Mucosa of descending colon (tissue), 3 donors: ENCODE data around the gene SLC38A10. TPM values are rescaled to one million over a fixed set of nuclear protein-coding genes. Genes with fewer than 3 reads are reported as not detected.

Experiments used
- ATAC-seq: fragments of 200-7000 bp; cut with Tn5 transposase; one replicate; pipeline ENCODE4 v1.9.1; 2020; ENCODE audit warnings: mild to moderate bottlenecking, moderate library complexity
- DNase-seq, 3 donors: peaks; one replicate each; pipeline ENCODE4 v3.0.0-alpha.2; 2020
- H3K36me3 ChIP-seq: fragments of 200-600 bp; one replicate; pipeline ENCODE4 v1.8.0; 2021; ENCODE audit warnings: low read depth, mild to moderate bottlenecking
- H3K4me1 ChIP-seq: fragments of 200-600 bp; one replicate; pipeline ENCODE4 v1.8.0; 2021; ENCODE audit warnings: low read depth, mild to moderate bottlenecking
- H3K4me3 ChIP-seq: fragments of 200-600 bp; one replicate; pipeline ENCODE4 v1.8.0; 2021; ENCODE audit warnings: mild to moderate bottlenecking
- H3K9me3 ChIP-seq: fragments of 200-600 bp; one replicate; pipeline ENCODE4 v1.8.0; 2021; ENCODE audit warnings: mild to moderate bottlenecking
- CTCF ChIP-seq: fragments of 200-600 bp; IDR thresholded peaks from one replicate; pipeline ENCODE4 v1.8.0; 2022; ENCODE audit warnings: antibody characterized with exemption, mild to moderate bottlenecking
- intact Hi-C, 2 donors: fragments of 100-400 bp; cut with DNase I in 1 of 2; cut with micrococcal nuclease in 1 of 2; formaldehyde crosslinking; loops; one replicate each; pipeline versions ENCODE4 v1.11.0 to v1.11.1; 2022; cut with DNase I, micrococcal nuclease
- total RNA-seq, 3 donors: library from RNA; stranded (reverse); fragmentation: NEBNext Ultra II Directional in 2 of 3; extraction: Animal tissue kit (Norgen Biotek cat#: 25700) in 2 of 3; gene quantifications; one replicate each; pipeline versions ENCODE4 v1.2.1 to v1.2.4, GENCODE V29; 2021 to 2023
- donor health status: DM: no; HTN: no; CAD: no; lungs with moderate emphysema.
- donor health status: DM: no; HTN: no; CAD: no.
- donor health status: DM: no; HTN: yes; CAD: no.

Gene SLC38A10
- total RNA-seq, 3 donors from 2014 or later: 77.0 to 95.3 (median 94.0) TPM

- Histone ChIP-seq H3K4me3 (no peak overlapping the region), H3K4me1 (peaks cover 22% of the 10 kb centered on the region), H3K9me3 (no peaks in the 10 kb centered on the region), H3K36me3 (no peaks in the 10 kb centered on the region)
- TF ChIP-seq CTCF: no peak
- ATAC-seq (no peak), DNase-seq (peak in 1 of 3 donors; percentile 49)
- intact Hi-C loops: no loop called here
Measured at GRCh38 chr17:81307636-81308560, 12.8 kb upstream of the SLC38A10 start.

- Histone ChIP-seq H3K4me1 (peaks cover 22% of the 10 kb centered on the region), H3K9me3 (no peaks in the 10 kb centered on the region), H3K4me3 (no peak overlapping the region), H3K36me3 (no peaks in the 10 kb centered on the region)
- intact Hi-C loops: no loop called here
- DNase-seq (no peak), ATAC-seq (no peak)
- TF ChIP-seq CTCF: no peak
Measured at GRCh38 chr17:81306898-81307510, 11.9 kb upstream of the SLC38A10 start.

GRCh38 chr17:81306491-81306890 is 11.4 kb upstream of the SLC38A10 start:
- no peak for TF ChIP-seq CTCF
- no peak for DNase-seq
- intact Hi-C loops: no loop called here
- Histone ChIP-seq H3K36me3 (no peaks in the 10 kb centered on the region), H3K4me1 (peaks cover 22% of the 10 kb centered on the region), H3K9me3 (no peaks in the 10 kb centered on the region), H3K4me3 (no peak overlapping the region)
- no peak for ATAC-seq

GRCh38 chr17:81305051-81305630 is 10.0 kb upstream of the SLC38A10 start:
- H3K4me1 ChIP-seq: peaks cover 20% of the 10 kb centered on the region
- DNase-seq (no peak), ATAC-seq (no peak)
- H3K9me3 ChIP-seq: no peaks in the 10 kb centered on the region
- TF ChIP-seq CTCF: no peak
- intact Hi-C loops: no loop called here
- no peak overlapping the region for H3K4me3 ChIP-seq
- H3K36me3 ChIP-seq: no peaks in the 10 kb centered on the region

GRCh38 chr17:81304196-81305015 is 9.3 kb upstream of the SLC38A10 start:
- no peak for TF ChIP-seq CTCF
- Histone ChIP-seq H3K4me1 (peaks cover 13% of the 10 kb centered on the region), H3K36me3 (no peaks in the 10 kb centered on the region), H3K4me3 (no peak overlapping the region), H3K9me3 (no peaks in the 10 kb centered on the region)
- DNase-seq: peak in 1 of 3 donors; percentile 49
- intact Hi-C loops: no loop called here
- no peak for ATAC-seq
